OCI-LY1 (cell line): ENCODE measurements around the gene ADARB2.

ENCODE experiments used
- H2AFZ ChIP-seq: fragments of 200-600 bp; sonication (generic), shearing (Covaris generic); 2 replicates; pipeline ENCODE4 v1.6.0; 2014; ENCODE audit warnings: antibody characterized with exemption, mild to moderate bottlenecking, low read length
- H3F3A ChIP-seq: fragments of 200-600 bp; sonication (generic), shearing (Covaris generic); 2 replicates; pipeline ENCODE4 v1.6.0; 2014; ENCODE audit warnings: mild to moderate bottlenecking, antibody characterized with exemption, low read length, moderate library complexity; ENCODE audit not compliant: insufficient read depth
- H3K27ac ChIP-seq: fragments of 200-600 bp; sonication (generic); 2 replicates; pipeline ENCODE4 v1.5.1; 2014; ENCODE audit warnings: low read length, mixed run types, mild to moderate bottlenecking, low read depth; ENCODE audit not compliant: poor library complexity, severe bottlenecking
- H3K27me3 ChIP-seq: fragments of 200-600 bp; sonication (generic); 2 replicates; pipeline ENCODE4 v1.6.0; 2014; ENCODE audit warnings: antibody characterized with exemption, mild to moderate bottlenecking, low read length, moderate library complexity; ENCODE audit not compliant: insufficient read depth
- H3K36me3 ChIP-seq: fragments of 200-600 bp; sonication (generic); 2 replicates; pipeline ENCODE4 v1.6.1; 2014; ENCODE audit warnings: mild to moderate bottlenecking, antibody characterized with exemption, low read length, moderate library complexity, mixed read lengths; ENCODE audit not compliant: insufficient read depth
- H3K4me1 ChIP-seq: fragments of 200-600 bp; sonication (generic); 2 replicates; pipeline ENCODE4 v1.5.1; 2014; ENCODE audit warnings: mild to moderate bottlenecking, low read length, moderate library complexity; ENCODE audit not compliant: insufficient read depth, severe bottlenecking
- H3K4me2 ChIP-seq: fragments of 200-600 bp; sonication (generic), shearing (Covaris generic); 2 replicates; pipeline ENCODE4 v1.6.1; 2014; ENCODE audit warnings: low read length
- H3K4me3 ChIP-seq: fragments of 200-600 bp; sonication (generic); 2 replicates; pipeline ENCODE4 v1.5.1; 2014; ENCODE audit warnings: low read length, low read depth, mild to moderate bottlenecking, mixed read lengths; ENCODE audit not compliant: poor library complexity, severe bottlenecking
- H3K79me2 ChIP-seq: fragments of 200-600 bp; shearing (Covaris generic); 2 replicates; pipeline ENCODE4 v1.6.1; 2016; ENCODE audit warnings: mixed run types, low read length, mixed read lengths; ENCODE audit not compliant: insufficient read depth
- H3K9ac ChIP-seq: fragments of 200-600 bp; sonication (generic), shearing (Covaris generic); 2 replicates; pipeline ENCODE4 v1.6.1; 2014; ENCODE audit warnings: mild to moderate bottlenecking, low read length, mixed read lengths
- H3K9me2 ChIP-seq: fragments of 200-600 bp; sonication (generic), shearing (Covaris generic); 2 replicates; pipeline ENCODE4 v1.6.1; 2014; ENCODE audit warnings: low read depth, mild to moderate bottlenecking, low read length, mixed read lengths
- H3K9me3 ChIP-seq: fragments of 200-600 bp; shearing (Covaris generic); 2 replicates; pipeline ENCODE4 v1.6.1; 2014; ENCODE audit warnings: low read length, mixed read lengths
- H4K20me1 ChIP-seq: fragments of 200-600 bp; sonication (generic), shearing (Covaris generic); 2 replicates; pipeline ENCODE4 v1.6.0; 2016; ENCODE audit warnings: mild to moderate bottlenecking, low read length; ENCODE audit not compliant: insufficient read depth
- EZH2 ChIP-seq: fragments of 200-600 bp; sonication (generic), shearing (Covaris generic); IDR thresholded peaks from 2 replicates; pipeline ENCODE4 v1.8.0; 2017; ENCODE audit warnings: borderline replicate concordance, mixed run types, mild to moderate bottlenecking, antibody characterized with exemption, low read length, moderate library complexity, mixed read lengths
- TF ChIP-seq, protein P1 (sequence below): fragments of 200-600 bp; sonication (generic), shearing (Covaris generic); IDR thresholded peaks from 2 replicates; pipeline ENCODE4 v1.5.1; 2017; ENCODE audit warnings: mild to moderate bottlenecking, antibody characterized with exemption, low read length, moderate library complexity, mixed read lengths

ADARB2 gene

DNA sequence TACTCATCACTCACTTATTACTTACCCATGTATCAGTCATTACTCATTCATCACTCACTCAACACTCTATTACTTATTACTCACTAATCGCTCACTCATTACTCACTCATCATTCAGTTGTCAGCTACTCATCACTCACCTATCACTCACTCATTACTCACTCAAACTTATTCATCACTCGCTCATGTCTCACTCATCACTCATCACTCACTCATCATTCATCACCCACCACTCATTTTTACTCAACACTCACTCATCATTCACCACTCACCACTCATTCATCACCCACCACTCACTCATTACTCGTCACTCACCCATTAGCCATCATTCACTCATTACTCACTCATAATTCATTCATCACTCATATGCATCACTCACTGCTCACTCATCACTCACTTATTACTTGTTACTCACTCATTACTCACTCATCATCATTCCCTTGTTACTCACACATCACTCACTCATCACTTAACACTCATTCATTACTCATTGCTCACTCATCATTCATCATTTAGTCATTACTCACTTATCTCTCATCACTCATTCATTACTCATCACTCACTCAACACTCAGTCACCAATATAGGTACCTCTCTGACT, 237.9 kb downstream of the ADARB2 start:
- Histone ChIP-seq H3K27ac (no peak overlapping the region), H3F3A (no peaks in the 10 kb centered on the region), H3K4me2 (no peak overlapping the region), H2AFZ (no peak overlapping the region), H3K27me3 (no peaks in the 10 kb centered on the region), H3K9me3 (peaks cover 10% of the 10 kb centered on the region), H3K36me3 (0 out of 2 replicates have a peak, but pooled peaks cover 5% of the 10 kb centered on the region), H3K9ac (no peak overlapping the region), H3K9me2 (no peaks in the 10 kb centered on the region), H4K20me1 (no peaks in the 10 kb centered on the region), H3K79me2 (no peaks in the 10 kb centered on the region), H3K4me1 (peaks cover 24% of the 10 kb centered on the region), H3K4me3 (no peak overlapping the region)
- TF ChIP-seq, protein P1, sequence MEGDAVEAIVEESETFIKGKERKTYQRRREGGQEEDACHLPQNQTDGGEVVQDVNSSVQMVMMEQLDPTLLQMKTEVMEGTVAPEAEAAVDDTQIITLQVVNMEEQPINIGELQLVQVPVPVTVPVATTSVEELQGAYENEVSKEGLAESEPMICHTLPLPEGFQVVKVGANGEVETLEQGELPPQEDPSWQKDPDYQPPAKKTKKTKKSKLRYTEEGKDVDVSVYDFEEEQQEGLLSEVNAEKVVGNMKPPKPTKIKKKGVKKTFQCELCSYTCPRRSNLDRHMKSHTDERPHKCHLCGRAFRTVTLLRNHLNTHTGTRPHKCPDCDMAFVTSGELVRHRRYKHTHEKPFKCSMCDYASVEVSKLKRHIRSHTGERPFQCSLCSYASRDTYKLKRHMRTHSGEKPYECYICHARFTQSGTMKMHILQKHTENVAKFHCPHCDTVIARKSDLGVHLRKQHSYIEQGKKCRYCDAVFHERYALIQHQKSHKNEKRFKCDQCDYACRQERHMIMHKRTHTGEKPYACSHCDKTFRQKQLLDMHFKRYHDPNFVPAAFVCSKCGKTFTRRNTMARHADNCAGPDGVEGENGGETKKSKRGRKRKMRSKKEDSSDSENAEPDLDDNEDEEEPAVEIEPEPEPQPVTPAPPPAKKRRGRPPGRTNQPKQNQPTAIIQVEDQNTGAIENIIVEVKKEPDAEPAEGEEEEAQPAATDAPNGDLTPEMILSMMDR, result no peak
- no peak for TF ChIP-seq EZH2

DNA sequence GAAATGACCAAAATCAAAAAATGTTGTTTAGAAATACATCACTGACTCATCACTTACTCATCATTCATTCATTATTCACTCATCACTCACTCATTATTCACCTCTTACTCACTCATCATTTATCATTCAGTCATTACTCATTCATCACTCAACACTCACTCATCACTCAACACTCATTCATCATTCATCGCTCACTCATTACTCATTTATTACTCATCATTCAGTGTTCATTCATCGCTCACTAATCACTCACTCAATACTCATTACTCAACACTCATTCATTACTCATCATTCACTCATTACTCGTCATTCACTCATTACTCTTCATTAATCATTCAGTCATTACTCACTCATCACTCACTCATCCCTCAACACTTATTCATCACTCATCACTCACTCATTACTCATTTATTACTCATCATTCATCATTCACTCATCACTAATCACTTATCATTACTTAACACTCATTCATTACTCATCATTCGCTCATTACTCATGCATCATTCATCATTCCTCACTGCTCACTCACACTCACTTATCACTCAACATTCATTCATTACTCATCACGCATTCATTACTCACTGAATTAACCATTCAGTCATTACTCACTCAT, 238.5 kb downstream of the ADARB2 start:
- no peak for TF ChIP-seq EZH2
- TF ChIP-seq, protein P1, result no peak
- Histone ChIP-seq H3K4me2 (no peak overlapping the region), H3K4me1 (peaks cover 21% of the 10 kb centered on the region), H3K79me2 (no peaks in the 10 kb centered on the region), H3K36me3 (no peaks in the 10 kb centered on the region), H4K20me1 (no peaks in the 10 kb centered on the region), H3K9ac (no peak overlapping the region), H3F3A (no peaks in the 10 kb centered on the region), H3K27me3 (no peaks in the 10 kb centered on the region), H3K4me3 (no peak overlapping the region), H2AFZ (no peak overlapping the region), H3K27ac (no peak overlapping the region), H3K9me3 (peaks cover 6% of the 10 kb centered on the region), H3K9me2 (no peaks in the 10 kb centered on the region)

DNA sequence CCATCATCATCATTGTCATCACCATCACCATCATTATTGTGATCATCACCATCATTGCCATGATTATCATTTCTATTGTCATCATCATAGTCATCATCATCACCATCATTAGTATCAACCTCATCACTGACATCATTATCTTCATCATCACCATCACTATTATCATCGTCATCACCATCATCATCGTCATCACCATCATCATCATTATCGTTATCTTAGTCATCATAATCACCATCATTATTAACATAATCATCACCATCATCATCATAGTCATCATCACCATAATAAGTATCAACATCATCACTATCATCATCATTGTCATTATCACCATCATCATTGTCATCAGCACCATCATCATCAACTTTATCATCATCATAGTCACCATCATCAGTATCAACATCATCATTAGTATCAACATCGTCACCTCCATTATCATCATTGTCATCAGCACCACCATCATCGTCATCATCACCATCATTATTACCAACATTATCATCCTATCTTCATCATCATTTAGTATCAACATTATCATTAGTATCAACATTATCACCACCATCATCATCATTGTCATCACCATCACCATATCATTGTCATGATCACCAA, 241.3 kb downstream of the ADARB2 start:
- Histone ChIP-seq H3K4me2 (no peak overlapping the region), H3K79me2 (no peaks in the 10 kb centered on the region), H3K4me1 (peaks cover 25% of the 10 kb centered on the region), H3K9me2 (no peaks in the 10 kb centered on the region), H2AFZ (no peak overlapping the region), H3F3A (no peaks in the 10 kb centered on the region), H3K9ac (no peak overlapping the region), H4K20me1 (no peaks in the 10 kb centered on the region), H3K36me3 (no peaks in the 10 kb centered on the region), H3K27ac (no peak overlapping the region), H3K4me3 (no peak overlapping the region), H3K9me3 (no peaks in the 10 kb centered on the region; the same call in 1 of the 2 replicates), H3K27me3 (no peaks in the 10 kb centered on the region)
- TF ChIP-seq, protein P1, result no peak
- TF ChIP-seq EZH2, result no peak
